Stimulated activated CD4-positive, alpha-beta T cell treated with anti-CD3 and anti-CD28 coated beads, Interleukin-2, amount 100 ng/mL, for 24 hours (primary cell): Measurements from ENCODE around the gene RNF217.
"Not testable (repeated sequence)": the region's sequence is repeated elsewhere in the genome, so short reads cannot be mapped to it uniquely, and the experiment has no call there.

Experiments used
- DNase-seq, 2 donors: peaks; one replicate each; pipeline ENCODE4 v3.0.0-alpha.2; 2020

RNF217 gene

GRCh38 chr6:124963416-124963785 is 1.2 kb downstream of the RNF217 start:
- DNase-seq, result no peak

GRCh38 chr6:124963831-124964763 is 1.9 kb downstream of the RNF217 start:
- DNase-seq, result no peak

- DNase-seq, result no peak
Observed at GRCh38 chr6:124964764-124965105, 2.5 kb downstream of the RNF217 start.

GRCh38 chr6:124965424-124965850 is 3.2 kb downstream of the RNF217 start:
- DNase-seq, result not testable (repeated sequence)

- DNase-seq, result no peak
Observed at GRCh38 chr6:124967444-124967843, 5.2 kb downstream of the RNF217 start.

GRCh38 chr6:124968401-124968800 is 6.2 kb downstream of the RNF217 start:
- DNase-seq, result no peak

GRCh38 chr6:124970243-124970642 is 8.0 kb downstream of the RNF217 start:
- DNase-seq, result no peak

GRCh38 chr6:124970763-124971162 is 8.5 kb downstream of the RNF217 start:
- no peak for DNase-seq

- no peak for DNase-seq
Observed at GRCh38 chr6:124973780-124974179, 11.5 kb downstream of the RNF217 start.

GRCh38 chr6:124974771-124975377 is 12.6 kb downstream of the RNF217 start:
- DNase-seq, result no peak

GRCh38 chr6:124977067-124977908 is 15.1 kb downstream of the RNF217 start:
- no peak for DNase-seq

- DNase-seq, result no peak
Observed at GRCh38 chr6:124978451-124979293, 16.4 kb downstream of the RNF217 start.

- no peak for DNase-seq
Observed at GRCh38 chr6:124979294-124979678, 17.0 kb downstream of the RNF217 start.

- DNase-seq, result no peak
Observed at GRCh38 chr6:124982669-124983068, 20.4 kb downstream of the RNF217 start.

- no peak for DNase-seq
Observed at GRCh38 chr6:124983383-124984083, 21.3 kb downstream of the RNF217 start.

- DNase-seq, result no peak
Observed at GRCh38 chr6:124984668-124985338, 22.6 kb downstream of the RNF217 start.

- DNase-seq, result no peak
Observed at GRCh38 chr6:124986164-124986563, 23.9 kb downstream of the RNF217 start.

- no peak for DNase-seq
Observed at GRCh38 chr6:124987291-124987690, 25.1 kb downstream of the RNF217 start.

GRCh38 chr6:124987999-124988591 is 25.9 kb downstream of the RNF217 start:
- no peak for DNase-seq

- DNase-seq, result no peak
Observed at GRCh38 chr6:124989136-124989983, 27.1 kb downstream of the RNF217 start.
